Mesenchymal stem cell (in vitro differentiated cells and primary cell): ENCODE data around the gene GRAMD2A.

Source experiments
- DNase-seq: peaks from one replicate; pipeline ENCODE4 v3.0.0-alpha.2; 2013
- H2AFZ ChIP-seq: one replicate; pipeline ENCODE4 v1.6.1; 2013; ENCODE audit warnings: low read depth, mild to moderate bottlenecking, control low read depth, inconsistent platforms, low read length, moderate library complexity
- H2AK5ac ChIP-seq: 2 replicates; pipeline ENCODE4 v1.6.1; 2013; ENCODE audit warnings: low read length, moderate library complexity, mild to moderate bottlenecking, inconsistent platforms; ENCODE audit not compliant: severe bottlenecking
- H2BK120ac ChIP-seq: one replicate; pipeline ENCODE4 v1.6.1; 2013; ENCODE audit warnings: low read depth, mild to moderate bottlenecking, inconsistent platforms, low read length, moderate library complexity
- H2BK12ac ChIP-seq, 2 experiments: one replicate each; pipeline ENCODE4 v1.6.1; 2013; ENCODE audit warnings: inconsistent platforms in 2 of 2, low read length in 2 of 2, mild to moderate bottlenecking in 2 of 2, moderate library complexity in 2 of 2, control low read depth in 1 of 2
- H2BK15ac ChIP-seq: one replicate; pipeline ENCODE4 v1.6.1; 2013; ENCODE audit warnings: mild to moderate bottlenecking, low read depth, inconsistent platforms; ENCODE audit not compliant: poor library complexity, severe bottlenecking
- H2BK5ac ChIP-seq: 2 replicates; pipeline ENCODE4 v1.6.1; 2013; ENCODE audit warnings: low read depth, mild to moderate bottlenecking, low read length, control low read depth, inconsistent platforms; ENCODE audit not compliant: poor library complexity, severe bottlenecking
- H3K14ac ChIP-seq, 2 experiments: one replicate each; pipeline ENCODE4 v1.6.1; 2013; ENCODE audit warnings: inconsistent platforms in 2 of 2, low read length in 2 of 2, control low read depth in 1 of 2, mild to moderate bottlenecking in 1 of 2, moderate library complexity in 1 of 2
- H3K18ac ChIP-seq, 2 experiments: one replicate each; pipeline ENCODE4 v1.6.1; 2013; ENCODE audit warnings: inconsistent platforms in 2 of 2, low read length in 2 of 2, control low read depth in 1 of 2, low read depth in 1 of 2, mild to moderate bottlenecking in 1 of 2
- H3K23ac ChIP-seq, 2 experiments: one replicate each; pipeline ENCODE4 v1.6.1; 2013; ENCODE audit warnings: inconsistent platforms in 2 of 2, low read length in 2 of 2, mild to moderate bottlenecking in 2 of 2, moderate library complexity in 2 of 2, control low read depth in 1 of 2
- H3K27ac ChIP-seq: 2 replicates; pipeline ENCODE4 v1.5.1; 2013; ENCODE audit warnings: mild to moderate bottlenecking, moderate library complexity, low read length, control low read depth, inconsistent platforms; ENCODE audit not compliant: poor library complexity, severe bottlenecking
- H3K27me3 ChIP-seq, 2 experiments: 2 replicates each; pipeline versions ENCODE4 v1.6.1 to v1.7.0; 2013; ENCODE audit warnings: low read length in 2 of 2, mild to moderate bottlenecking in 2 of 2, moderate library complexity in 2 of 2, control low read depth in 1 of 2, inconsistent platforms in 1 of 2; ENCODE audit not compliant: control insufficient read depth in 1 of 2, insufficient read depth in 1 of 2
- H3K36me3 ChIP-seq, 2 experiments: 2 replicates each; pipeline versions ENCODE4 v1.6.1 to v1.7.0; 2013; ENCODE audit warnings: low read length in 2 of 2, control low read depth in 1 of 2, inconsistent platforms in 1 of 2, low read depth in 1 of 2, mild to moderate bottlenecking in 1 of 2; ENCODE audit not compliant: insufficient read depth in 2 of 2, control insufficient read depth in 1 of 2
- H3K4ac ChIP-seq, 2 experiments: one replicate each; pipeline ENCODE4 v1.6.1; 2013; ENCODE audit warnings: inconsistent platforms in 2 of 2, low read length in 2 of 2, mild to moderate bottlenecking in 2 of 2, moderate library complexity in 2 of 2, control low read depth in 1 of 2, low read depth in 1 of 2
- H3K4me1 ChIP-seq: 2 replicates; pipeline ENCODE4 v1.6.1; 2013; ENCODE audit warnings: low read depth, low read length, control low read depth; ENCODE audit not compliant: control insufficient read depth, insufficient read depth
- H3K4me2 ChIP-seq: 2 replicates; pipeline ENCODE4 v1.6.1; 2013; ENCODE audit warnings: low read length, mild to moderate bottlenecking, inconsistent platforms; ENCODE audit not compliant: poor library complexity, severe bottlenecking
- H3K4me3 ChIP-seq, 2 experiments: 2 replicates each; pipeline versions ENCODE4 v1.5.1 to v1.7.0; 2013; ENCODE audit warnings: low read length in 2 of 2, mild to moderate bottlenecking in 2 of 2, control low read depth in 1 of 2, low read depth in 1 of 2; ENCODE audit not compliant: insufficient read depth in 1 of 2
- H3K79me1 ChIP-seq: replicated peaks from 2 replicates; pipeline ENCODE4 v1.6.1; 2013; ENCODE audit warnings: mild to moderate bottlenecking, control low read depth, low read length, inconsistent platforms; ENCODE audit not compliant: poor library complexity, severe bottlenecking
- H3K9ac ChIP-seq: 2 replicates; pipeline ENCODE4 v1.7.0; 2013; ENCODE audit warnings: mild to moderate bottlenecking, low read length, moderate library complexity
- H3K9me3 ChIP-seq: 2 replicates; pipeline ENCODE4 v1.7.0; 2013; ENCODE audit warnings: mild to moderate bottlenecking, low read length; ENCODE audit not compliant: control insufficient read depth
- H4K8ac ChIP-seq: one replicate; pipeline ENCODE4 v1.6.1; 2013; ENCODE audit warnings: inconsistent platforms, mild to moderate bottlenecking, low read length, moderate library complexity
- H4K91ac ChIP-seq: one replicate; pipeline ENCODE4 v1.6.1; 2013; ENCODE audit warnings: mild to moderate bottlenecking, low read length, inconsistent platforms
- WGBS: methylation state at CpG from one replicate; pipeline ENCODE4 v1.1.7; 2013; ENCODE audit warnings: mixed read lengths; 5-methylcytosine and 5-hydroxymethylcytosine counted together

GRAMD2A gene

GRCh38 chr15:72230197-72231065, 32.8 kb upstream of the GRAMD2A start:
- peak; percentile 91 for DNase-seq
- peak overlapping the region; percentile 98 for H3K27ac ChIP-seq
- peak overlapping the region; percentile 93 to 98 for H3K18ac ChIP-seq
- H3K4me2 ChIP-seq, result peak overlapping the region; percentile 80
- H3K27me3 ChIP-seq, result no peaks in the 10 kb centered on the region
- H3K9me3 ChIP-seq, result no peaks in the 10 kb centered on the region
- H2AFZ ChIP-seq, result no peak overlapping the region
- H4K91ac ChIP-seq, result peak overlapping the region; percentile 94
- H2BK5ac ChIP-seq, result peak overlapping the region; percentile 95
- peaks cover 9% of the 10 kb centered on the region for H3K79me1 ChIP-seq
- peak overlapping the region; percentile 33 to 65 for H2BK12ac ChIP-seq
- H3K4me3 ChIP-seq, result peak overlapping the region; percentile 91 to 98
- H4K8ac ChIP-seq, result peak overlapping the region; percentile 89
- H3K4me1 ChIP-seq, result peaks cover 12% of the 10 kb centered on the region
- peak overlapping the region; percentile 91 to 99 for H3K23ac ChIP-seq
- peak overlapping the region; percentile 97 to 99 for H3K4ac ChIP-seq
- peak overlapping the region; percentile 76 to 100 for H3K14ac ChIP-seq
- peak overlapping the region; percentile 99 for H3K9ac ChIP-seq
- WGBS, result under 1% methylated on average over 79 of the region's 79 CpGs
- H2BK120ac ChIP-seq, result peak overlapping the region; percentile 98
- peak overlapping the region; percentile 84 for H2BK15ac ChIP-seq
- peak overlapping the region; percentile 41 for H2AK5ac ChIP-seq
- peaks cover 0 to 7% of the 10 kb centered on the region in 2 experiments for H3K36me3 ChIP-seq

- no peaks in the 10 kb centered on the region for H3K27me3 ChIP-seq
- WGBS, result 1% methylated on average over 17 of the region's 29 CpGs
- H3K4ac ChIP-seq, result peak overlapping the region; percentile 97
- peak overlapping the region; percentile 70 to 99 for H3K23ac ChIP-seq
- no peaks in the 10 kb centered on the region for H3K9me3 ChIP-seq
- peaks cover 13% of the 10 kb centered on the region for H3K4me1 ChIP-seq
- H2BK5ac ChIP-seq, result peak overlapping the region; percentile 95
- peak overlapping the region; percentile 99 for H3K9ac ChIP-seq
- H3K4me3 ChIP-seq, result peak overlapping the region; percentile 91 to 98
- peak overlapping the region; percentile 93 to 98 for H3K18ac ChIP-seq
- H3K14ac ChIP-seq, result peak overlapping the region in 1 of 2 experiments; percentile 96
- peak overlapping the region; percentile 85 for H4K8ac ChIP-seq
- peaks cover 0 to 9% of the 10 kb centered on the region in 2 experiments for H3K36me3 ChIP-seq
- DNase-seq, result no peak
- H2AK5ac ChIP-seq, result peak overlapping the region; percentile 41
- H2AFZ ChIP-seq, result no peak overlapping the region
- peak overlapping the region; percentile 80 for H3K4me2 ChIP-seq
- peak overlapping the region; percentile 98 for H3K27ac ChIP-seq
- peak overlapping the region; percentile 98 for H2BK120ac ChIP-seq
- peak overlapping the region; percentile 84 for H2BK15ac ChIP-seq
- H4K91ac ChIP-seq, result peak overlapping the region; percentile 94
- H3K79me1 ChIP-seq, result peaks cover 7% of the 10 kb centered on the region
- H2BK12ac ChIP-seq, result peak overlapping the region in 1 of 2 experiments; percentile 64
These were observed 32.3 kb upstream of the GRAMD2A start for GRCh38 chr15:72229947-72230196.

- Histone ChIP-seq H3K27ac (peak overlapping the region; percentile 98), H3K4me1 (peaks cover 15% of the 10 kb centered on the region)
These were observed 31.7 kb upstream of the GRAMD2A start for GRCh38 chr15:72229076-72229946.

More at GRCh38 chr15:72229076-72229946, 31.7 kb upstream of the GRAMD2A start:
- Histone ChIP-seq H3K9ac (peak overlapping the region; percentile 99), H4K8ac (no peak overlapping the region), H3K4me3 (peak overlapping the region; percentile 91 to 98), H3K4me2 (peak overlapping the region; percentile 80), H3K4ac (peak overlapping the region in 1 of 2 experiments; percentile 97), H3K14ac (peak overlapping the region in 1 of 2 experiments; percentile 96), H2BK5ac (peak overlapping the region; percentile 95), H3K18ac (peak overlapping the region; percentile 93 to 94), H2BK15ac (no peak overlapping the region), H3K9me3 (no peaks in the 10 kb centered on the region), H3K36me3 (peaks cover 4 to 13% of the 10 kb centered on the region in 2 experiments), H3K23ac (peak overlapping the region in 1 of 2 experiments; percentile 99), H3K79me1 (peaks cover 7% of the 10 kb centered on the region), H4K91ac (no peak overlapping the region), H2BK120ac (peak overlapping the region; percentile 98), H2BK12ac (peak overlapping the region in 1 of 2 experiments; percentile 57), H2AK5ac (peak overlapping the region; percentile 5), H2AFZ (no peak overlapping the region), H3K27me3 (no peaks in the 10 kb centered on the region)
- DNase-seq, result peak; percentile 70
- 6% methylated on average over 18 of the region's 25 CpGs for WGBS
